ENCODE data around the gene PAK3. TPM values are rescaled to one million over a fixed set of nuclear protein-coding genes. Genes with fewer than 3 reads are reported as not detected.
A peak's percentile ranks its signal among the peaks of the same experiment; 100 is the strongest.

The PAK3 gene
- total RNA-seq, 2 donors from 2014 or later: 11.4 to 13.8 TPM

GRCh38 chrX:111127038-111127437, 31.0 kb downstream of the PAK3 start:
- DNase-seq (ENCODE audit: low spot score): no peak
- intact Hi-C loops (cut with DNase I): no loop called here

- no peak for DNase-seq (ENCODE audit: low spot score)
- intact Hi-C loops (cut with DNase I): no loop called here
Observed at GRCh38 chrX:111129921-111130320, 33.9 kb downstream of the PAK3 start.

GRCh38 chrX:111131572-111131971, 35.6 kb downstream of the PAK3 start:
- intact Hi-C loops (cut with DNase I): no loop called here
- no peak for DNase-seq (ENCODE audit: low spot score)

GRCh38 chrX:111133389-111133788, 37.4 kb downstream of the PAK3 start:
- intact Hi-C loops (cut with DNase I): no loop called here
- DNase-seq (ENCODE audit: low spot score): no peak

- no peak for DNase-seq (ENCODE audit: low spot score)
- intact Hi-C loops (cut with DNase I): no loop called here
Observed at GRCh38 chrX:111145878-111146277, 49.9 kb downstream of the PAK3 start.

DNA sequence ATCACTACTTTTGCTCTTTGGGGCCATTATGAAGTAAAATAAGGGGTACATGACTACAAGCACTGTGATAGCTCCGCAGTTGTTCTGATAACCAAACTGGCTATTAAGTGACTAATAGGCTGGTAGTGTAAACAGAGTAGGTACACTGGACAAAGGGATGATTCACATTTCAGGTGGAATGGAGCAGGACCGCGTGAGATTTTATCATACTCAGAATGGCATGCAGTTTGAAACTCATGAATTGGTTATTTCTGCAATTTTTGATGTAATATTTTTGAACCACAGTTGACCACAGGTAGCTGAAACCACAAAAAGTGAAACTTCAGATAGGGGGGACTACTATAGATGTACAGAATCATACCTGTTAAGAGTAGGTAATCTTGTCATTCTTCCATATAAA, 55.8 kb downstream of the PAK3 start:
- intact Hi-C loops (cut with DNase I): no loop called here
- no peak for DNase-seq (ENCODE audit: low spot score)

GRCh38 chrX:111159232-111159631, 63.2 kb downstream of the PAK3 start:
- DNase-seq (ENCODE audit: low spot score): no peak
- intact Hi-C loops (cut with DNase I): no loop called here

DNA sequence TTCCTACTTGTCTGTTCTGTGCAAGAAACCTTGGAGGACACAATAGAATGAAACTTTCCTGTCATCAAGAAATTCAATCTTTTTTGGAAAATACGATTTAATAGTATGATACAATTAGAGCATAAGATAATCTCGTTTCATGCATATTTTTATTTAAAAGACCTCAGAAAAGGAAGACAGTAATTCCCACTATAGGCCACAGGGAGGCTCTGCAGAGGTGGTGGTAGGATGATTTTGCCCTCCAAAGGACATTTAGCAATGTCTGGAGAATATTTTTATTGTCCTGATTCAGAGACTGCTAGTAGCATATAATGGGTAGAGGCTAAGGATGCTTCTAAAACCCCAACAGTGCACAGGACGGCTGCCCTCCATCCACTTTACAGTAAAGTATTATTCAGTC, 68.7 kb downstream of the PAK3 start:
- intact Hi-C loops (cut with DNase I): no loop called here
- no peak for DNase-seq (ENCODE audit: low spot score)

DNA sequence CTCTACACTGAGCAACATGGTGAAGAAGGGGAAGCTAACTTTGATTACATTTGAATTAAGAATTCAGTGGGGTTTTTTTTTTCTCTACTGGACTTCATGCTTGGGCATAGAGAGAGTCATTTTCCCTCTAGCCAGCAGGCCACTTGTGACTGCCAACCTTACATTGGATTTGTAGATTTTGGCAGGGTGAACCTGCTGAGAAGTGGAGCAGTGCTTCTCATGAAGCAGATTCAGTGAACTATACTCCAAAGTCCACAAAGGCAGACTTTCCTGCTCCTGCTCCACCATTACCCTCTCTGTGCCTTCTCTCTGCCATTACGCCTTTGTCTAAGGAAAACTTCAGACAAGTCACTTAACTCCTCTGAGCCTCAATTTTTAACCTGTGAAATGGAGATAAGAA, 69.9 kb downstream of the PAK3 start:
- no peak for DNase-seq (ENCODE audit: low spot score)
- intact Hi-C loops (cut with DNase I): no loop called here

GRCh38 chrX:111167334-111167733, 71.3 kb downstream of the PAK3 start:
- intact Hi-C loops (cut with DNase I): no loop called here

DNA sequence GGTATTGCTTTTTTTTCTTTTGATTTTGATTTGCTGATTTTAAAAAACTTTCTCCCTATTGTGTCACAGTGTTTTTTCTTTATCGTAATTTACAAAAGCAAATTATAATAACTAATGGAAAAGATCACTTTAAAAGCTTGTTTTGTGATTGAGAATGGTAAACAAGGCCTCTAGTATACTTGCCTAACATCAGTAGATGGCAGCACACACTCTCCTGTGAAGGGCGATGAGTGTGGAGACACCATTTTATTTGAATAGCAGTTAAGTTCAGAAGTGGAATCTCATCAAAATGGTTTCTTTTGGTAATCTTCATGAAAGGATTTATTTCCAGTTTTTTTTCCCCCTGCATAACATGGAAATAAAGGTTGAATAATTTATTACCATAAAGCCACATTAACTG, 72.3 kb downstream of the PAK3 start:
- no peak for DNase-seq (ENCODE audit: low spot score)
- intact Hi-C loops (cut with DNase I): no loop called here

More at GRCh38 chrX:111167334-111167733, 71.3 kb downstream of the PAK3 start:
- DNase-seq (ENCODE audit: low spot score): no peak

GRCh38 chrX:111169141-111169540, 73.2 kb downstream of the PAK3 start:
- intact Hi-C loops (cut with DNase I): no loop called here
- no peak for DNase-seq (ENCODE audit: low spot score)

DNA sequence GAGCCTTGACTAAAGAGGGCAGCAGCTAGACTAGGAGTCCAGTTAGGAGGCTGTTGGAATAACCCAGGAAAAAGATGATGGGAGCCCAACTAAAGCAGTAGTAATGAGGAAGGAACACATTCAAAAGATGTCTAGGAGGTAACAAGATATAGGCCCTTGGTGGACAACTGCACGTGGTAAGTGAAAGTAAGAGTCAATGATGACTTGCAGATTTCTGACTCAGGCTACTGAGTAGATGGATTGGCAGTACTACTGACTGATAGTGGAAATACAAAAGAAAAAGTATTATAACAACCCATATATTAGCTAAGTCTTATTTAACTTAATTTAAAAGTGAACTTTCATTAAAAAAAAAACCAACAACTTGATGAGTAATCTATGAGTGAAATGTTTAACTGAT, 74.0 kb downstream of the PAK3 start:
- intact Hi-C loops (cut with DNase I): no loop called here
- no peak for DNase-seq (ENCODE audit: low spot score)

- no peak for DNase-seq (ENCODE audit: low spot score)
- intact Hi-C loops (cut with DNase I): no loop called here
Observed at GRCh38 chrX:111180750-111181240, 84.8 kb downstream of the PAK3 start.

- no peak for DNase-seq (ENCODE audit: low spot score)
- intact Hi-C loops (cut with DNase I): no loop called here
Observed at GRCh38 chrX:111181951-111182350, 86.0 kb downstream of the PAK3 start.

DNA sequence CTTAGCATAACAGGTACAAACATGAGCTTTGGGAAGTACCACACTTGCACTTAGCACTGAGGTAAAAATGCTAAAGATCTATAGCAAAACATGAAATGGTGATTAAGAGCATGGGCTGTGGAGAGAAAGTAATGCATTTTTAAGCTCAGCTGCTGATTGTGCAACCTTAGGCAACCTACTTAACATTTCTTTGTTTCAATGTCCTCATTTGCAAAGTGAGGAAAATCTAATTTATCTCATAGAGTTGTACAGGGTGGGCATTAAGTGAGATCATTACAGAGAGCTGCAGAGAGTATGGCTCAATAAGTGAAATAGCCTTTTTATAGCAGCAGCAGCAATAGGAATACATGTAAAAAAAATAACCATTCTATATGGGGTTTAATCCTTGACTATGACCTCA, 87.0 kb downstream of the PAK3 start:
- no peak for DNase-seq (ENCODE audit: low spot score)
- intact Hi-C loops (cut with DNase I): no loop called here

GRCh38 chrX:111191598-111191997, 95.6 kb downstream of the PAK3 start:
- no peak for DNase-seq (ENCODE audit: low spot score)
- intact Hi-C loops (cut with DNase I): no loop called here

GRCh38 chrX:111199505-111199904, 103.5 kb downstream of the PAK3 start:
- intact Hi-C loops (cut with DNase I): no loop called here
- no peak for DNase-seq (ENCODE audit: low spot score)

DNA sequence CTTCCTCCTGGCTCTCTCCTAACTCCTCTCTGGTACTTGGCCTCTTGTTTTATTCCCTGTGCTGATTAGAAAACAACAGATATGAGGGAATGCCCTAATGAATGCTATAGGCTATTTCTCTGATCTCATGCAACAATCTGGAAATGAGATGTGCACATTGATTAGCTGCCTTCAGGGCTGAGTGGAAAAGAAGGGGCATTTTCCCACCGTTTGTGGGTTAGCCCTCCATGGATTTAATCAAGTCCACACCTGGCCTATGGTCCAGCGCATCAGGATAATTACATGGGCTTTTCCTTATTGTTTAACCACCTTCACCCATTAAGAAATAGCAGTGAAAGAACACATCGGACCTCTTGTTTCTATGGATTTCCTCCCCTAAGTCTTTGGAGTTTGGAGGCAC, 104.3 kb downstream of the PAK3 start:
- intact Hi-C loops (cut with DNase I): no loop called here
- no peak for DNase-seq (ENCODE audit: low spot score)

DNA sequence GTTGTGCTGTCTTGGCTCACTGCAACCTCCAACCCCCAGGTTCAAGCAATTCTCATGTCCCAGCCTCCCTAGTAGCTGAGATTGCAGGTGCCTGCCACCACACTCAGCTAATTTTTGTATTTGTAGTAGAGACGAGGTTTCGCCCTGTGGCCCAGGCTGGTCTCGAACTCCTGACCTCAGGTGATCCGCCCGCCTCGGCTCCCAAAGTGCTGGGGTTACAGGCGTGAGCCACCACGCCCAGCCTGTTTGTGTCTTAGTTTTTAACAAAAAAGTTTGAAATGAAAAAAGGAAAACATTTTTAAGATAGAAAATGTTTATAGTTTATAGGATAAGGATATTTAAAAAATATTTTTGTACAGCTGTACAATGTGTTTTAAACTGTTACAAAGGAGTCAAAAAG, 111.9 kb downstream of the PAK3 start:
- intact Hi-C loops (cut with DNase I): no loop called here
- DNase-seq (ENCODE audit: low spot score): peak; percentile 69

- intact Hi-C loops (cut with DNase I): no loop called here
- DNase-seq (ENCODE audit: low spot score): no peak
Observed at GRCh38 chrX:111216293-111216801, 120.4 kb downstream of the PAK3 start.

DNA sequence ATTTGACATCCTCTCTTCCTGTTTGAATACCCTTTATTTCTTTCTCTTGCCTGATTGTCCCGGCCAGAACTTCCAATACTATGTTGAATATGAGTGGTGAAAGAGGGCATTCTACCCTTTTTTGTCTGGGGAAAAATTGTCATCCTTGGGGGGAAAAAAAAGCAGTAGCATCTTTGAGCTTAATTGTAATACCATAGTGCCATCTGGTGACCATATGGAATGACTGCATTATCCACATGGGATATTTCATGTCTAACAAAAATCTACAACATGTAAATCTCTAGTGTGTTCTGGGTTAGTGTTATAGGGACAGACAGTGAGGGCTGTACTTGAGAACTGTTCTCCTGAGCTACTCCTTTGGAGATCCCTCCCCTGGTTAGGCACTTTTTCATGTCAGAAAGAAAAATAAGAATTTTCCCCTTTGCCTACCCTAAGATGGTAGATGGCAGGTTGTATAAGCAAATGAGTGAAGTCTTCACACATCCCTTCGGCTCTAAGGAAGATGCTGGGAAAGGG, 148.3 kb downstream of the PAK3 start:
- no peak for DNase-seq (ENCODE audit: low spot score)
- intact Hi-C loops (cut with DNase I): no loop called here
